ENCODE data around the gene SLC25A26. TPM values are rescaled to one million over a fixed set of nuclear protein-coding genes. Genes with fewer than 3 reads are reported as not detected.

Gene SLC25A26
- total RNA-seq: 12.9 and 25.9 TPM in 2 replicates

GRCh38 chr3:66220602-66221377, at the start of gene SLC25A26:
TSS of gene SLC25A26 (plus strand) at chr3:66221001. CDS start at chr3:66221095, 94 bp downstream.
- DNase-seq (ENCODE audit: low read depth, low spot score): peak; percentile 87

- no peak for DNase-seq (ENCODE audit: low read depth, low spot score)
These were observed 48.4 kb upstream of the SLC25A26 start for GRCh38 chr3:66172394-66172793.

GRCh38 chr3:66177026-66177425, 43.8 kb upstream of the SLC25A26 start:
- DNase-seq (ENCODE audit: low read depth, low spot score): no peak

- no peak for DNase-seq (ENCODE audit: low read depth, low spot score)
These were observed 42.6 kb upstream of the SLC25A26 start for GRCh38 chr3:66178206-66178605.

GRCh38 chr3:66179793-66180192, 41.0 kb upstream of the SLC25A26 start:
- no peak for DNase-seq (ENCODE audit: low read depth, low spot score)

GRCh38 chr3:66181764-66182163, 39.0 kb upstream of the SLC25A26 start:
- DNase-seq (ENCODE audit: low read depth, low spot score): no peak

GRCh38 chr3:66182246-66182645, 38.6 kb upstream of the SLC25A26 start:
- no peak for DNase-seq (ENCODE audit: low read depth, low spot score)

GRCh38 chr3:66186545-66186944, 34.3 kb upstream of the SLC25A26 start:
- DNase-seq (ENCODE audit: low read depth, low spot score): no peak

GRCh38 chr3:66195347-66195783, 25.4 kb upstream of the SLC25A26 start:
- no peak for DNase-seq (ENCODE audit: low read depth, low spot score)

GRCh38 chr3:66196633-66197032, 24.2 kb upstream of the SLC25A26 start:
- no peak for DNase-seq (ENCODE audit: low read depth, low spot score)

GRCh38 chr3:66198437-66199088, 22.2 kb upstream of the SLC25A26 start:
- DNase-seq (ENCODE audit: low read depth, low spot score): no peak

GRCh38 chr3:66199089-66199473, 21.7 kb upstream of the SLC25A26 start:
- no peak for DNase-seq (ENCODE audit: low read depth, low spot score)

- DNase-seq (ENCODE audit: low read depth, low spot score): no peak
These were observed 20.7 kb upstream of the SLC25A26 start for GRCh38 chr3:66200147-66200546.

GRCh38 chr3:66200786-66201185, 20.0 kb upstream of the SLC25A26 start:
- DNase-seq (ENCODE audit: low read depth, low spot score): no peak

GRCh38 chr3:66203275-66203674, 17.5 kb upstream of the SLC25A26 start:
- DNase-seq (ENCODE audit: low read depth, low spot score): no peak

- no peak for DNase-seq (ENCODE audit: low read depth, low spot score)
These were observed 14.0 kb upstream of the SLC25A26 start for GRCh38 chr3:66206806-66207205.

- no peak for DNase-seq (ENCODE audit: low read depth, low spot score)
These were observed 12.6 kb upstream of the SLC25A26 start for GRCh38 chr3:66208189-66208588.

- no peak for DNase-seq (ENCODE audit: low read depth, low spot score)
These were observed 10.0 kb upstream of the SLC25A26 start for GRCh38 chr3:66210687-66211295.

GRCh38 chr3:66211779-66212178, 9.0 kb upstream of the SLC25A26 start:
- DNase-seq (ENCODE audit: low read depth, low spot score): no peak

GRCh38 chr3:66215106-66215505, 5.7 kb upstream of the SLC25A26 start:
- no peak for DNase-seq (ENCODE audit: low read depth, low spot score)

GRCh38 chr3:66220066-66220465, 735 bp upstream of the SLC25A26 start:
- no peak for DNase-seq (ENCODE audit: low read depth, low spot score)

- no peak for DNase-seq (ENCODE audit: low read depth, low spot score)
These were observed 3.4 kb downstream of the SLC25A26 start for GRCh38 chr3:66224220-66224619.

Measured in pulmonary artery endothelial cell (primary cell).